ENCODE results near the gene TM4SF20.

TM4SF20 gene, protein sequence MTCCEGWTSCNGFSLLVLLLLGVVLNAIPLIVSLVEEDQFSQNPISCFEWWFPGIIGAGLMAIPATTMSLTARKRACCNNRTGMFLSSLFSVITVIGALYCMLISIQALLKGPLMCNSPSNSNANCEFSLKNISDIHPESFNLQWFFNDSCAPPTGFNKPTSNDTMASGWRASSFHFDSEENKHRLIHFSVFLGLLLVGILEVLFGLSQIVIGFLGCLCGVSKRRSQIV

DNA sequence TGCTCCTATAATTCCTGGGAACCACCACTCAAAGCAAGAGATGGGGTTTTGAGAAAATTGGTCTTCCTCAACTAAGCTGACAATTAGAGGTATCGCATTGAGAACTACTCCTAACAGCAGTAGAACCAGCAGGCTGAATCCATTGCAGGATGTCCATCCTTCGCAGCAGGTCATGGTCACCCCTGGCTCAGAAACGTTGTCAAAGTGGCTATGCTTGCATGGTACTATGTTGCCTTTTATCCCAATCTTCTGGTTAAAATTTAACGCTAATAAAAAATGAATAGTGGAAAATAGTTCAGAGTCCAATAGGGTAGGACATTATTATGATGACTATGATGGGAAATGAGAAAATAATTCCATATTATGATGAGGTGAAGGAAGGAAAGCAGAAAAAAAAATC, at the start of gene TM4SF20:
TSS of gene TM4SF20 (minus strand) at position 212 of the 400 bp plus-strand sequence. CDS start at position 174, 38 bp downstream.
- in situ Hi-C loops (cut with HindIII; ENCODE audit: low sequenced_read_pairs) = no loop called here

DNA sequence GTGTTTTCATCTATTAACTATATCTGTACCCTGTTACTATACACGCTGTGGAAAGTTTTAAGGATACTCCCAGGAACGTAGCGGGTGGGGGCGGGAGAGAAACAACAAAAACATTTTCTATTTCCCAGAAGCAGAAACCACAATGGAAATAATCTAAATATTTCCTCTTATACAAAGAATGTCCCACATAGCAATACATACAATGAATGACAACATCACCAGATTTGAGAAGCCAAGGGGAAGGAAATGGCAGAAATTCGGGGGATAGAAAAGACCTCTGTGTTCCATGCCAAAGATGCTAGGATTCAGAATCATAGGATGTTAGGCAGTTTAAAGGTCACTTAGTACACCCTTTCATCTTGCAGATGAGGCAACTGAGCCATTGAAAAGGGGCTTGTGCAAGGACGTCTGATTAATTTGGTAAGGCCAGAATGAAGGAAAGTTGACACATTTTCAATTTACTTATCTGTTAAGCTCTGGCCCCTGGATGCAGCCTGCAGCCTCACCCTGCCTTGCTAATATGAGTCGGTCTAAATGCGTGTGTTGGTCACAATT, 49.7 kb upstream of the TM4SF20 start:
- in situ Hi-C loops (cut with HindIII; ENCODE audit: low sequenced_read_pairs) = no loop called here

DNA sequence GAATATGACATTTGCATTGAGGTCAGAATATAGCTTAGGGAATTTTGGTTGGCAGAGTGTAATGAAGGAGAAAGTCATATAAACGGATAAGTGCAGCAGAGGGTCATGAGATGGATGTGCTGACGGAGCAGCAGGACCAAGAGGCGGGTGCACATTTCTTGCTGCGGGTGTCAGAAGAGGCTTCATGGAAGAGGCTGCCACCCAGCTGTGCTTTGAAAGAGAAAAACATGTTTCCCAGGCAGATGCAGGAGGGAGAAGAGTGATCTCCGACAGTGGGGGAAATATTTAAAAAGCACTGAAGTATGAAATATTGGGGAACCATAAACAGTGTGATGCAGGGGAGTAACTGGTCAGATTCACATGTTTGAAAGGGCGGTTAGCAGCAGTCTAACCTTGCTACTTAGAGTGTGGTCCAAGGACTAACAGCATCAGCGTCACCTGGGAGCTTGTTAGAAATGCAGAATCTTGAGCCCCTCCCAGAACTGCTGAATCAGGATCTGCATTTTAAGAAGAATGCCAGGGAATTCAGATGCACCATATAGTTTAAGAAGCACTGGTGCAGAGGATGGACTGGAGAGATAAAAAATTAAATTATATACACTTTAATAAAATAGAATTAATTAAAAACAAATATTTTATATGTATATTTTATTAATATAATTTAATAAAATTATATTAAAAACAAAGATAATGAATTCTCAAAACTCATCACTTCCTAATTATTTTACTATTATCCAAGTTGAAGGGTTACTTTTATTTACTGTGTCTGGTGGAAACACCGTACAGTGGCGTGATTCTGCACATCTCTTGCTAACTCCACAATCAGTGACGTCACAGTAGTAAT, 44.8 kb upstream of the TM4SF20 start:
- in situ Hi-C loops (cut with HindIII; ENCODE audit: low sequenced_read_pairs) = no loop called here

DNA sequence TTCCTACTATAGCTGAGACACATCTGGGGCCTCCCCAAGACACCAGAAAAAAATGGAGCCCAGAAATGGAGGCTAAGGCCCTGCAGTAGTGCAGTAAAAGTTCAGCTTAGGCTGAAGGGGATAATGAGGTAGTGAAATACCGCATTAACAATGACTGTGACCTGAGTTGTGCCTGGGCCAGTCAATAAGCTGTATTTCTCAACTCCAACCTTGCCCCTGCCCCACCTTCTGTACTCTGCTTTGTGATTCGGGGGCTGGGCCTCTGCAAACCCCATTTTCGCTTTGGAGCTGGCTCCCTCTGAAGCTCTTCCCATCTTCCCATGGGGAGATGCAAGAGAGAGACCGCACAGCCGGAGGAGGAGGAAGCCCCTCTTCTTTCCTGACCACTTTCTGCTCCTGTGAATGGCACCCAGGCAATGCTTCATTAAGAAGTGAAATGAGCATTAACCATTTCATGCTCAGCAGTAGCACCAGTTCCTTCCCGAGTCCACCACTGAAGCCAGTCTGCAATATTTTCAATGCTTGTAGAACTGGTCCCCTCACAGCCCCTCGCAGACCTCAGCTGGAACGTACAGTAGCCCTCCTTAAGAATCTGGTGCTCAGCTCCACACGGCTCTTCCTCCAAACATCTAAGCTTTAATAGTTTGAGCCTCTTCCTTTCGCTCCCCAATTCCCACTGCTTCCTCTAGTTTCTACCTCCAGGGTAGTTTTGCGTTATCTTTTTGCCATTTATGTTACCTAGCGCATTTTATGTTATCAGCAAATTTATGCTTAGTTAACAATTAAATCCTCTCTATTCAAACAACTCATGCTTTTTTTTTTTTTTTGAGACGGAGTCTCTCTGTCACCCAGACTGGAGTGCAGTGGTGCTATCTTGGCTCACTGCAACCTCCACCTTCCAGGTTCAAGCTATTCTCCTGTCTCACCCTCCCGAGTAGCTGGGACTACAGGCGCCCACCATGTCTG, 41.3 kb upstream of the TM4SF20 start:
- in situ Hi-C loops (cut with HindIII; ENCODE audit: low sequenced_read_pairs) = no loop called here

DNA sequence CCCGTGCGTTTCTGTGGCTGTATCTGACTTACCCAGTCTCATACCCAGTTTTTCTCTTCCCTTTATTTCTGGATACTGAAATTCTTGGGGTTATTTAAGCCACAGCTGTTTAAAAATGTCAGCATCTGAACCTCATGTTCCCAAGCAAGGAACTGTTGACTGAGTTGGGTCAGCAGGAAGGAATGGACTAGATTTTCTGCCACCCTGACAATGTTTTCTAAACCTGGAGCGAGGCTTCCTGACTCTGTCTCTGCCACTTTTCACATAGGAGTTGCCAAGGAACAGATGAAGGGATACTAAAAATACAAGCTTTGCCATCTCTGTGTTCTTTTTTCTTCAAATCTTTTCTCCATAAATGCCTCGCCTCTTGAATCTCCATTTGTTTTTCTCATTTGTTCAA, 37.6 kb upstream of the TM4SF20 start:
- in situ Hi-C loops (cut with HindIII; ENCODE audit: low sequenced_read_pairs) = no loop called here

DNA sequence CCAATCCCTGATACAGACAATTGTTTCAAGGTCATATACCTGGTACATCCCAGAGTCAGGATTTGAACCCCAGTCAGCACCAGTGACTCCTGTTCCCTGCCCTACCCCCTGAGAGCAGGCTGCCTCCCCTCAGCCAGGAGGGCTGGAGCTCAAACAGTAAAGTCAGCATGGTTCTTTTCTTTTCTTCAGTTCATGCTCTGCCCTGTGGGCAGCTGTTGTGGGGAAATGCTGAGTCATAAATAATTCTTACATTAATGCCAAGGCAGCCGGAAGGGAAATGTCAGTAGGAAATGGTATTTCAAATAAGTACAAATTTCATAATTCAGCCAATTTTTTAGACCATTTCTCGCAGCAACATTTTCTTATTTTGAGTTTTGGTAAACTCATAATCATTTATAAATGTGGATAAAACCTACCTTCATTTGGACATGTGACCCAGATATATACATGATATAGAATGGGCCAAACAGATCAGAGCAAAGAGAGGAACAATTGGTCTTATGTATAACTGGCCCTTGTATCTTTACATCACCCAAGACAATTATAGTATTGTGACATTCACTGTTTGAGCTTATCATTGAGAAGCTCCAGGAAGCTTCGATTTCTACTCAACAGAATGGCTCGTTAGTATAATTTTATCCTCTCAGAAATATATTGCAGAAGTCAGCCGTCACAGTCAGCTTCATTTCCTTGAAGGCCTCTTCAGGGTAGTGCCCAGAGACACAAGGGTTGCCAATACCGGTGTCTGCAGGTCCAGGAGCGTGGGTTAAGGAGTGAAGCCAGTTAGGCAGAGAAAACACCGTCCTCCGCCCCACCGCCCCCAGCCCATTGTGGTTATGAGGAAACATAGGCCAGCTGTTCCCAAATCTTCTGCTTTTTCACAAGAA, 36.7 kb upstream of the TM4SF20 start:
- in situ Hi-C loops (cut with HindIII; ENCODE audit: low sequenced_read_pairs) = no loop called here

DNA sequence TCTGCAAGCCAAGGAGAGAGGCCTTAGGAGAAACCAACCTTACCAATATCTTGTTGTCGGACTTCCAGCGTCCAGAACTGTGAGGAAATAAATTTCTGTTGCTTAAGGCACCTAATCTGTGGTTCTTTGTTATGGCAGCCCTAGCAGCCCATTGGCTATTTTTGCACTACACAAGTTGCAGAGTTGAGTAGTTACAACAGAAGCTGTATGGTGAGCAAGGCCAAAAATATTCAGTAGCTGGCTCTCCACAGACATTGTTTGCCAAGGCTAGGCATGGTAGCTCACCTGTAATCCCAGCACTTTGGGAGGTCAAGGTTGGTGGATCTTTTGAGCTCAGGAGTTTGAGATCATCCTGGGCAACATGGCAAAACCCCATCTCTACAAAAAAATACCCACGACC, 35.7 kb upstream of the TM4SF20 start:
- in situ Hi-C loops (cut with HindIII; ENCODE audit: low sequenced_read_pairs) = no loop called here

DNA sequence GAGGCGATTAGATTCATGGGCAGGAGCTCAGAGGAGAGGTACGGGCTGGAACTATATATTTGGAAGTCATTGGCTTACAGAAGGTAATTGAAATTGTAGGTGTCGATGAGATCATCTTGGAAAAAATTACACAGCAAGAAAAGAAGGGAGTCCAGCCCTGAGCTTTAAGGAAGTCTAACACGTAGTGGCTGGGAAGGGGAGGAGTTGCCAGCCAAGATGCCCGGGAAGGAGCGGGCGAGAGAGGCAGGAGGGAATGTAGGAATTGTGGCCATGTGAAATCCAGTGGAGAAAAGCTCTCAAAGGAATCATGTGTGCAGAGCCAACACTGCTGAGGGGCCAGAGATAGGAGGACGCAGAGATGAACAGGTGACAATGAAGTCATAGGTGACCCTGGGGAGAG, 34.3 kb upstream of the TM4SF20 start:
- in situ Hi-C loops (cut with HindIII; ENCODE audit: low sequenced_read_pairs) = no loop called here

DNA sequence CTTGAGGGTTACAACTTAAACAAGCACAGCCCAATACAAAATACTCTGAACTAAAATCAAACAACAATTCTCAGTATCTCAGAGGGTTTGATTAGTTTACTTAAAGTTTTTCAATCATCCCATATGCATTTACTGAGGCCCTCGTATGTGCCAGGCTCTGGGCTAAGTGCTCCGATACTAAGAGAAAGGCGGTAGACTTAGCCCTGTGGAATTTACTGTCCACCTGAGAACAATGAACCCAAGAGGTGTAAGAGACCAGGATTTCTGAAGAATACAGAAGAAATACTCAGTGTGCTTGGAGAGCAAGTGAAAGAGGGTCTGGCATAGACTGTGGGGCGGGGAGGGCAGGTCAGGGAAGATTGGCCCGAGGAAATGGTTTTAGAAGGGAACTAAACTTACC, 33.8 kb upstream of the TM4SF20 start:
- in situ Hi-C loops (cut with HindIII; ENCODE audit: low sequenced_read_pairs) = no loop called here

DNA sequence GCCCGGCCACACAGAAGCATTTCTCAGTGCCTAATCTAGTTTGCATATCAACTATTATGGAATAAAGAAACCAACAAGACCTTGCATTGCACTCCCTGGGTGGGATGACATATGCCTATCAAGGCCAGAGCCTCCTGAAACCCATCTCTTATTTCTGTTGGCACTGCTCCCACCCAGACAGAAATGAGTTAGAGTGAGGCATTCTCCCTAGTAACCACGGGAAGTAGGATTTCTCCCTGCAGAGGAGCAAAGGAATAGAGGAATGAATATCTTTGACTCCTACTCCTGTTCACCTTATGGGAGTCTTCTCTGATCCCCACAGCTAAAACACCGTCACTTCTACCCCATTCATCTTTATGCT, 32.9 kb upstream of the TM4SF20 start:
- in situ Hi-C loops (cut with HindIII; ENCODE audit: low sequenced_read_pairs) = no loop called here

DNA sequence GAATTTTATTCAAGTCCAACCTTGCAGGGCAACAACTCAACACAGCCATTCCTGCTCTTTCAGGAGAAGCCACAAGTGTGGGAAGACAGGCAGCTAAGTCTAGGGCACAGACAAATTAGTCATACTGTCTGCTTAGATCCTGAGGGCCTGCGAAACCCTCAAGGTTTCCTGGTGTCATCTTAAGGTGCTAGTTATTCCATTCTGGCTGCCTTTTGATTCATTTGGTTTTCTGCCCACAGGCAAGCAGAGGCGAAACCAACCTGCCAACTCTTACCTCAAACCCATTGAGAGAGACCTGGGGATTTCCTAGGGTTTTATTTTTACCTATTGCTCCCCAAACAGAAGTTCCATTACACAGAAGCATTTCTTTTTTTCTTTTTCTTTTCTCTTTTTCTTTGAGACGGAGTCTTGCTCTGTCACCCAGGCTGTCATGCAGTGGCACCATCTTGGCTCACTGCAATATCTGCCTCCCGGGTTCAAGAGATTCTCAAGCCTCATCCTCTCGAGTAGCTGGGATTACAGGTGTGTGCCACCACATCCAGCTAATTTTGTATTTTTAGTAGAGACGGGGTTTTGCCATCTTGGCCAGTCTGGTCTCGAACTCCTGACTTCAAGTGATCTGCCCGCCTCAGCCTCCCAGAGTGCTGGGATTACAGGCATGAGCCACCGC, 32.3 kb upstream of the TM4SF20 start:
- in situ Hi-C loops (cut with HindIII; ENCODE audit: low sequenced_read_pairs) = no loop called here

DNA sequence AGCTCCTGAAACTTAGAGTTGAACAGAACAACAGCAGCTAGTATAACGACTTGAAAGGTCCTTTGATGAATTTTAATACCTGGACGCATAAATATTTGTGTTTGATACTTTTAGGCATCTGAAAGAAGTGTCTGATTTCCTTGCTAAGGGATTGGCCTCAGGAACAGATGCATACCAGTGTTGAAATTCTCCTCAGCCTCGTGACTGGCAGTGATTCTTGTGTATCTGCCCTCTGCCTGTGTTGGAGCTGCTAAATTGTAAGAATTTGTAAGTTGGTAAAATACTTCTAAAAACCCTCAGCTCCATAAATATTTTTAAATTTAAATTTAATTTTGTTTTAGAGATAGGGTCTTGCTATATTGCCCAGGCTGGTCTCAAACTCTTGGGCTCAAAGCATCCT, 31.1 kb upstream of the TM4SF20 start:
- in situ Hi-C loops (cut with HindIII; ENCODE audit: low sequenced_read_pairs) = no loop called here

DNA sequence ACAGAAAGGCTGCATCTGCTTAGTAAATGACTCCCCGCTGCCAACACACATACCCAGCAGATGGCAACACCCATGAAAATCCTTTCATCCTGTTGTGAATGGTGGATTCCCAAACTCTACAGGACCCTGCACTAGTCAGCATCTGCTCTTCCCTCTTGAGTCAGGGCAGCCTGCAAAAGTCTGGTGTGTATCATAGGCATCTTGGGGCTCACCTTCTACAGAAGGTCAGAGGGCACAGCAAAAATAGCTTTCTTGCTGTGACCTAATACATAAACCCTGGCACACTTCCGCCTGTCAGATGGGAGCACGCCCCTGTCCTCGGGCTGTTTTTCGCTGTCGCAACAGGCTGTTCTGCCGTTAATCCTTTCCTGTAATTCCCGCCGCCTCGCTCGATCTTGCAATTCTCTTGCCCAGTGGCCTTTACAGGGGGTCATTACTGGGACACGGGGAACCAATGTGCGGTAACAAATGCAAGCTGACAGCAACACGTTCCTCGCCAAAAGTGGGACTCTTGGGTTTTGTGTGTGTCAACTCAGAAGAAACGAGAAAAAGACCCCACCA, 28.6 kb upstream of the TM4SF20 start:
- in situ Hi-C loops (cut with HindIII; ENCODE audit: low sequenced_read_pairs) = no loop called here

DNA sequence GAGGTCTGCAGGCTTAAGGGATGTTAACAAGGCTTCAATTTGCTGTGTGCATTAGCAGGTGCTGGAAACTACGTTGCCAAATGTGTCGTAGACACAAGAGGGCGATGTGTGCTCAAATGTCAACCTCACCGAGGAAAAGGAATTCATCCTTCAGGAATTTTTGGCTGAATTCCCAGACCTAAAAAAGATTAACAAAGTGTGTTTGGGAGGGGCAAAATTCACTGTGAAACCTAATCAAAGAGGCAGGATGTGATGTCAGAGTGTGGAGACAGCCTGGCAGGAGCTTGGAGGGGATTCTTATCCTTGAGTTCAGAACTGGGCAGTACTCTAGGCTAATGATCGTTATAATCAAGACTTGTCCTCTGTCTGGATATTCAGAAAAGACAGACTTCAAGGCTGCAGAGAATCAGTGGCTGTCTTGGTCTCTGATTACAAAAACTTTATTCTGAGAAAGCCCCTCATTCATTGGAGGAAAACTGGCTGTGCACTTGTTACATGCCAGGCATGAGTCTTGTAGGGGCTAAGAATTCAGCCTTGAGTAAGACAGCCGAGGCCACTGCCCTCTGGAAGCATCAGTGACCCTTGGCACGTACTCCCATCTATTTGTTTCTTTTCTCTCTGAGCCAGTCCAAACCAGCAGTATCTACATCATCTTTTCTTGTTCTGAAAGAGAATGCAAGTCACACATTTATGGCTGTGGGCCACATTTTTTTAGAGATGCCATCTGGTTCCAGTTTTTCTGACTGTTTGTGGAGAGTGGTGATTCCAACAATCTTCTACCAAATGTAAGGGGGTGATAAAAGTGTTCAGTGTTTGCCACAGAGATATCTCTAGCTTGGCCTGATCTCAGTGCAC, 27.3 kb upstream of the TM4SF20 start:
- in situ Hi-C loops (cut with HindIII; ENCODE audit: low sequenced_read_pairs) = no loop called here

DNA sequence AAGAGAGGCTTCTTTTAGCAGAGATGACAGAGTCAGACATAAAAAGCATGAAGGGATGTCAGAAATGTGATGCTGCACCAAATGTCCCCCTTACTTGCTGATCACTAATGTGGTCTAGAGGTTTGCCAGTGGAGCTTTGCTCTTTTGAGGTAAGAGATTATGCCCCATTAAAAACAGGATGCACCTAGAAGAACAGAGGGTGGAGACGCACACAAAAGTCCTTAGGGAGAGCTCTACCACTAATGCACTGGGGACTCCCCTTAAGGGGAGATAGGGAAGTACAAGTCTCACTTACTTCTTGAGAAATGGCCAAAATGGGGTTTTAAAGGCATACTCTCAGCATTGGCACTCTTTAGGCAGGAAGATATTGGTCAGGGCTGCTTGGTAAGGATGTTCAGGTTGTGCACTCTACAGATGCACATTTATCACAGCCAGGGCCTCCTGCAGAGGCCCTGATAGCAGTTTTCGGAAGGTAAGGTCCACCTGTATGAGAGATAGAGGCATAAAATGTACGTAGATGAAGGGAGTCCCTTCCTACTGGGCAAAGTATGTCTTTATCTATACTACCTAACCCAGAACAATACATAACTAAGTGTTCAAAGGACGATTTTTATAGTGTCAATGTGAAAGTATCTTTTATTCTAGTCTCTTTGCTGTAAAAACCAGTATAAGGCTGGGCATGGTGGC, 25.6 kb upstream of the TM4SF20 start:
- in situ Hi-C loops (cut with HindIII; ENCODE audit: low sequenced_read_pairs) = no loop called here

DNA sequence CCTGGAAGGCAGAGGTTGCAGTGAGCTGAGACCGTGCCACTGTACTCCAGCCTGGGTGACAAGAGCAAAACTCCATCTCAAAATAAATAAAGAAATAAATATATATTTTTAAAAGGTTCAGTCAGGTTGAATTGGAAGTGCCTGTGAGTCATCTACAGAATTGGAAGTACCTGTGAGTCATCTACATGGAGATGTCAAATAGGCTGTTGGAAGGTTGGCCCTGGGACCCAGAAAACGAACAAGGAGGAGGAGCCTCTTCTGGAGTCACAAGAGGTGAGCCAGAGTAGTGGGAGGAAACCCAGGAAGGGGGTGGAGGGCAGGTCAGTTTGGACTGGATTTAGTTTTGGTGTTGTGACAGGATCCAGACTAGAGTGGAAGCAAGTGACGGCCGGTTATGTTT, 23.9 kb upstream of the TM4SF20 start:
- in situ Hi-C loops (cut with HindIII; ENCODE audit: low sequenced_read_pairs) = no loop called here

DNA sequence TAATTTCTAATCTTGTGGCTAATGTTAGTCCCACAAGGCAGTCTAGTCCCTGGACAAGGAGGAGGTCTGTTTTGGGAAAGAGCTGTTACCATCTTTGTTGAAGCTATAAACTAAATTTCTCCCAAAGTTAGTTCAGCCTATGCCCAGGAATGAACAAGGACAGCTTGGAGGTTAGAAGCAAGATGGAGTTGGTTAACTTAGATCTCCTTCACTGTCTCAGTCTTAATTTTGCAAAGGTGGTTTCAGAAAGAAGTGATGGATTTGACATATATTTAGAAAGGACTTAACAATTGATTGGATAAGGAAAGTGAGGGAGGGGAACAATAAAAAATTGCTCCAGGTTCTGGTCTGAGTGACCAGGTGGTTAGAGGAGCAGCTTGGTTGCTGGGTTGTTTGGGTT, 23.2 kb upstream of the TM4SF20 start:
- in situ Hi-C loops (cut with HindIII; ENCODE audit: low sequenced_read_pairs) = no loop called here

DNA sequence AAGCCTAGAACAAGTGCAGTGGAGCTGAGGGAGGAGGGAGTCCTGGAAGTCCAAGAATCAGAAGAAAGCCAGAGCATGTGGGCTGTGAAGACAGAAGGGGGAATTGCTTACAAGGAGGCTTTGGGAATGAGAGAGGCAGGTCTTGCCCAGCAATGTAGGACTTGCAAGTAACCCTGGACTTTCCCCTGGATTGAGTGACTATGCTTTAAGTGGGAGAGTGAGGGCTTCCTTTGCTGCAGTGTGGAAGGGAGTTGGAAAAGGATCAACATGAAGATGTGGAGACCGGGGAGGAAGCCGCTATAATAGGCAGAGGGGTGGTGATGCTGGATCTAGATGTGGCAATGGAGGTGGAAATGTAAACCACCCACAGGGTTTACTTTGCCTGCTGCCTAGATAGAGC, 22.4 kb upstream of the TM4SF20 start:
- in situ Hi-C loops (cut with HindIII; ENCODE audit: low sequenced_read_pairs) = no loop called here
